Peyer's patch (tissue), 4 donors: ENCODE measurements around the gene SH2B3. TPM values are rescaled to one million over a fixed set of nuclear protein-coding genes. Genes with fewer than 3 reads are reported as not detected.

Source experiments
- DNase-seq, 3 donors: peaks; one replicate each; pipeline ENCODE4 v3.0.0-alpha.2; 2017 to 2019
- H3K27ac ChIP-seq, 4 donors: fragments of 200-600 bp; sonication (generic); one replicate each; pipeline ENCODE4 v1.5.1; 2016 to 2019
- H3K27me3 ChIP-seq, 2 donors: fragments of 200-600 bp; sonication (generic); one replicate each; pipeline ENCODE4 v1.5.1; 2019
- H3K36me3 ChIP-seq, 3 donors: fragments of 200-600 bp; sonication (generic); one replicate each; pipeline ENCODE4 v1.5.1; 2016 to 2019
- H3K4me1 ChIP-seq, 4 donors: fragments of 200-600 bp; sonication (generic); one replicate each; pipeline ENCODE4 v1.5.1; 2016 to 2019
- H3K4me3 ChIP-seq, 4 donors: fragments of 200-600 bp; sonication (generic); 1 replicate in 3 of 4; 2 replicates in 1 of 4; pipeline ENCODE4 v1.5.1; 2016 to 2019; ENCODE audit warnings: mild to moderate bottlenecking in 1 of 4
- H3K9me3 ChIP-seq, 4 donors: fragments of 200-600 bp; sonication (generic); one replicate each; pipeline ENCODE4 v1.5.1; 2016 to 2019; ENCODE audit warnings: mild to moderate bottlenecking in 1 of 4
- POLR2A ChIP-seq, 2 donors: fragments of 450-650 bp; IDR thresholded peaks; one replicate each; pipeline ENCODE4 v1.5.1; 2017; ENCODE audit warnings: antibody characterized with exemption in 2 of 2, mild to moderate bottlenecking in 2 of 2, moderate library complexity in 2 of 2
- total RNA-seq, 4 donors: library from RNA; depleted of rRNA; stranded (reverse); fragments of >200 nt; gene quantifications; one replicate each; pipeline ENCODE4 v1.1.0, GENCODE V29; 2016
- TF ChIP-seq, protein P1 (sequence below), 6 experiments: fragments of 450-650 bp in 4 of 6; fragments of 200-600 bp in 2 of 6; sonication (generic) in 1 of 6; IDR thresholded peaks; one replicate each; pipeline ENCODE4 v1.5.1; 2017 to 2019; ENCODE audit warnings: antibody characterized with exemption in 6 of 6, mild to moderate bottlenecking in 3 of 6, moderate library complexity in 1 of 6

SH2B3 gene
- total RNA-seq, 4 donors from 2014 or later = 4.4 to 37.1 (median 8.4) TPM

DNA sequence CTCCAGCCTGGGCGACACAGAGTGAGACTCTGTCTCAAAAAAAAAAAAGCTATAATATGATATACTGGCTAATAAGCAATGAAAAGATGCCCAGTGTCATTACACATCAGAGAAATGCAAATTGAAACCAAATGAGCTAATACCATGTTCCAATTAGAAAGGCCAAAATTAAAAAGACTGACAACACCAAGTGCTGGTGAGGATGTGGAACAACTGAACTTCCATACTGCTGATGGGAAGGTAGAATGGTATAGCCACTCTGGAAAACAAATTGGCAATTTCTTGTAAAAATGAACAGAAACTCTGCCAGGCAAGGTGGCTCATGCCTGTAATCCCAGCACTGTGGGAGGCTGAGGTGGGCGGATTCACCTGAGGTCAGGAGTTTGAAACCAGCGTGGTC is 28.3 kb upstream of the SH2B3 start:
- Histone ChIP-seq H3K4me1 (no peaks in the 10 kb centered on the region), H3K9me3 (no peaks in the 10 kb centered on the region), H3K4me3 (no peak overlapping the region), H3K27me3 (no peaks in the 10 kb centered on the region), H3K27ac (no peak overlapping the region), H3K36me3 (no peaks in the 10 kb centered on the region)
- DNase-seq = no peak
- TF ChIP-seq, protein P1, sequence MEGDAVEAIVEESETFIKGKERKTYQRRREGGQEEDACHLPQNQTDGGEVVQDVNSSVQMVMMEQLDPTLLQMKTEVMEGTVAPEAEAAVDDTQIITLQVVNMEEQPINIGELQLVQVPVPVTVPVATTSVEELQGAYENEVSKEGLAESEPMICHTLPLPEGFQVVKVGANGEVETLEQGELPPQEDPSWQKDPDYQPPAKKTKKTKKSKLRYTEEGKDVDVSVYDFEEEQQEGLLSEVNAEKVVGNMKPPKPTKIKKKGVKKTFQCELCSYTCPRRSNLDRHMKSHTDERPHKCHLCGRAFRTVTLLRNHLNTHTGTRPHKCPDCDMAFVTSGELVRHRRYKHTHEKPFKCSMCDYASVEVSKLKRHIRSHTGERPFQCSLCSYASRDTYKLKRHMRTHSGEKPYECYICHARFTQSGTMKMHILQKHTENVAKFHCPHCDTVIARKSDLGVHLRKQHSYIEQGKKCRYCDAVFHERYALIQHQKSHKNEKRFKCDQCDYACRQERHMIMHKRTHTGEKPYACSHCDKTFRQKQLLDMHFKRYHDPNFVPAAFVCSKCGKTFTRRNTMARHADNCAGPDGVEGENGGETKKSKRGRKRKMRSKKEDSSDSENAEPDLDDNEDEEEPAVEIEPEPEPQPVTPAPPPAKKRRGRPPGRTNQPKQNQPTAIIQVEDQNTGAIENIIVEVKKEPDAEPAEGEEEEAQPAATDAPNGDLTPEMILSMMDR (IDR thresholded peaks at IDR 0.05) = no peak
- TF ChIP-seq POLR2A (IDR thresholded peaks at IDR 0.05) = no peak

DNA sequence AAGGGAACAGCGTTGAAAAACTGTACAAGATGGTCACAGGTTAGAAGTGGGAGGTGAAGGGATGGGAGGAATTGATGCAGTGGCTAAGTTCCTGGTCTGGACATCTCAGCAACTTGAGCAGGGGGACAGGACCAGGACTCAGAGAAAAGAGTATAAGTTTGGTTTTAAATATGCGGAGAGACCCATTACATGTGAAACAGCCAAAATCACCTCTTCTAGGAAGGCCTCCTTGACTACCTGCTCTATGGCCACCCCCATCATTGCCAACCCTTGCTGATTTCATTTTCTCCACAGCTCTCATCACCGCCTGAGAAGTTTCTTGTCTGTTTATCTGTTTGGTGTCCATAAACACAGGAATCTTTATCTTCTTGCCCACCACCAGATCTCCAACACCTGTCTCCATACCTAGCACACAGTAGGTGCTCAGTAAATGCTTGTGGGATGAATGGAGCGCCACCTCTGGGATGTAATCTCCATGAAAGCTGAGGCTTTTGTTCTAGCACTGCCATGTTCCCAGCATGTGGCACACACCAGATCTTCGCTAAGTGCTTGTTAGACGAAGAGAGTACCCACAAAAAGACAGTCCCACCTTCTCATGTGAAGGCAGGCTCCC is 25.7 kb upstream of the SH2B3 start:
- DNase-seq = no peak
- Histone ChIP-seq H3K27me3 (no peaks in the 10 kb centered on the region), H3K4me1 (no peaks in the 10 kb centered on the region), H3K4me3 (no peak overlapping the region), H3K27ac (no peak overlapping the region), H3K36me3 (no peaks in the 10 kb centered on the region), H3K9me3 (no peaks in the 10 kb centered on the region)
- no peak for TF ChIP-seq POLR2A (IDR thresholded peaks at IDR 0.05)
- TF ChIP-seq, protein P1 (IDR thresholded peaks at IDR 0.05) = no peak

DNA sequence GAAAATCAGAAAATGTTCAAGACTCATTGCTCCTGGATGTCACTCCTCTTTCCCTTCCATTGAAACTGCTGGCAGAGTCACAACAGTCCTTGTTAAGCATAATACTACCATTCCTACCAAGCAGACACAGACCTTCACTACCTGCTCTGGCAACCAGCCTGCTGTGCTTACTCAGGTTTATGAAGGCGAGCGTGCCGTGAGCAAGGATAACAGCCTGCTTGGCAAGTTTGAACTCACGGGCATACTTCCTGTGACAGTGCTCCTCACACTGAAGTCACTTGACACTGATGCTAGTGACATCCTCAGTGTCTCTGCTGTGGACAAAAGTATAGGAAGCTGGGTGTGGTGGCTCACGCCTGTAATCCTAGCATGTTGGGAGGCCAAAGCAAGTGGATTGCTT is 21.1 kb upstream of the SH2B3 start:
- H3K27ac ChIP-seq = no peak overlapping the region
- H3K27me3 ChIP-seq = no peaks in the 10 kb centered on the region
- H3K36me3 ChIP-seq = no peaks in the 10 kb centered on the region
- no peak overlapping the region for H3K4me3 ChIP-seq
- DNase-seq = no peak
- no peaks in the 10 kb centered on the region for H3K9me3 ChIP-seq
- no peaks in the 10 kb centered on the region for H3K4me1 ChIP-seq
- TF ChIP-seq POLR2A (IDR thresholded peaks at IDR 0.05) = no peak
- TF ChIP-seq, protein P1 (IDR thresholded peaks at IDR 0.05) = no peak

DNA sequence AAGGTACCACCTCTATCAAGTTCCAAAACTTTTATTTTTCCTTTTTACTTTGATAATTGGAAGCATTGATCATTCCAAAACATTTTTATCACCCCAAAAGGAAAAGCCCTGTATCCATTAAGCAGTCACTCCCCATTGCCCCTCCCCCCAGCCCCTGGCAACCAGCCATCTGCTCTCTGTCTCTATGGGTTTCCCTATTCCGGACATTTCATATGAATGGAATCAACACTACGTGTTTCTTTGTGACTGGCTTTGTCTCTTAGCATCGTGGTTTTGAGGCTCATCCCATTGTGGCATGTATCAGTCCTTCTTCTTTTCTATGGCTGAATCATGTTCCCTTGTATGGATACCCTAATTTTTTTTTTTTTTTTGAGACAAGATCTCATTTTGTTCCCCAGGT is 18.8 kb upstream of the SH2B3 start:
- no peaks in the 10 kb centered on the region for H3K27me3 ChIP-seq

DNA sequence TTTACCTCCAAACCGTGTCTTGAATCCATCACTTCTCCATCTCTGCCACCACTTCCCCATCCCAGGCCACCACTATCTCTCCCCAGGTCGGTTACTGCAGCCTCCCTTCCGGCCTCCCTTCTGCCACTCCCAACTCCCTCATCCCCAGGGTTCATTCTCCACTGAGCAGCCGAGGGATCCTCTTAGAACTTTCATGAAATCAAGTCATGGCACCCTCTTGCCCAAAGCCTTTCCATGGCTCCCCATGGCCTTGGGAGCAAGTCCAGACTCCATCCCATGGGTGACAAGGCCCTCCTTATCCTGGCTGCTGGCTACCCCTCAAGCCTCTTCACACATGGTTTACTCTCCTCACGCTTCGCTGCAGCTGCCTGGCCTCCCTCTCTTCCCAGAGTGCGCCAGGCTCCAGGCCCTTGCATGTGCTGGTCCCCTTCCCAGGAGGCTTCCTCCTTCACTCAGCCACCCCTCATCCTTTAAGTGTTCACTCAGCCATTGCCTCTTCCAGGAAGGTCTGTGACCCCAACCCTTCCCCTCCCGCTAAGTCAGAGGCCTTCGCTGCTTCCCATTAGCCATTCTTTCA is 17.9 kb upstream of the SH2B3 start:
- Histone ChIP-seq H3K27ac (no peak overlapping the region), H3K36me3 (no peaks in the 10 kb centered on the region), H3K4me3 (no peak overlapping the region), H3K4me1 (no peaks in the 10 kb centered on the region), H3K9me3 (no peaks in the 10 kb centered on the region), H3K27me3 (no peaks in the 10 kb centered on the region)
- no peak for TF ChIP-seq POLR2A (IDR thresholded peaks at IDR 0.05)
- TF ChIP-seq, protein P1 (IDR thresholded peaks at IDR 0.05) = no peak
- DNase-seq = no peak

More for the DNA sequence above, 18.8 kb upstream of the SH2B3 start:
- Histone ChIP-seq H3K36me3 (no peaks in the 10 kb centered on the region), H3K4me3 (no peak overlapping the region), H3K4me1 (no peaks in the 10 kb centered on the region), H3K9me3 (no peaks in the 10 kb centered on the region), H3K27ac (no peak overlapping the region)
- no peak for DNase-seq
- TF ChIP-seq, protein P1 (IDR thresholded peaks at IDR 0.05) = no peak
- TF ChIP-seq POLR2A (IDR thresholded peaks at IDR 0.05) = no peak
